OCI-LY3 (cell line): ENCODE measurements around the gene CAMK1.

Source experiments
- EZH2phosphoT487 ChIP-seq: fragments of 200-600 bp; shearing (Covaris generic); IDR thresholded peaks from 2 replicates; pipeline ENCODE4 v1.6.1; 2018; ENCODE audit warnings: antibody characterized with exemption, mixed run types, low read depth
- TF ChIP-seq, protein P1 (sequence below): fragments of 200-600, 300-600 bp; sonication (generic); IDR thresholded peaks from 2 replicates; pipeline ENCODE4 v1.5.1; 2014; ENCODE audit warnings: antibody characterized with exemption, low read length, low read depth

DNA sequence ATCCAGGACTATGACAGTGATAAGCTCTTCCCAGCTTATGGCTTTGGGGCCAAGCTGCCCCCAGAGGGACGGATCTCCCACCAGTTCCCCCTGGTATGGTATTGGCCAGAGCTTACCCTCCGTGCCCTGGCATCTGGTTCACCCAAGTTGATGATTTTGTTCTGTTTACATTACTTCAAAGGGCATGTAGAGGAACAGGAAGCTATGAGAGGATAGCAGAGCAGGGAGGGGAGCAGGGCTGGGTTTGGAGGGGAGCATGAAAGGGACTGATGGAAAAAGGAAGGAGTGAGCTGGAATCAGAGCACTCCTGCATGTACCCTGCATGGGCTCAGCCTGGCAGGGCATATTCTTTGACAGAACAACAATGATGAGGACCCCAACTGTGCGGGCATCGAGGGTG lies 51.6 kb downstream of the CAMK1 start:
- TF ChIP-seq, protein P1, sequence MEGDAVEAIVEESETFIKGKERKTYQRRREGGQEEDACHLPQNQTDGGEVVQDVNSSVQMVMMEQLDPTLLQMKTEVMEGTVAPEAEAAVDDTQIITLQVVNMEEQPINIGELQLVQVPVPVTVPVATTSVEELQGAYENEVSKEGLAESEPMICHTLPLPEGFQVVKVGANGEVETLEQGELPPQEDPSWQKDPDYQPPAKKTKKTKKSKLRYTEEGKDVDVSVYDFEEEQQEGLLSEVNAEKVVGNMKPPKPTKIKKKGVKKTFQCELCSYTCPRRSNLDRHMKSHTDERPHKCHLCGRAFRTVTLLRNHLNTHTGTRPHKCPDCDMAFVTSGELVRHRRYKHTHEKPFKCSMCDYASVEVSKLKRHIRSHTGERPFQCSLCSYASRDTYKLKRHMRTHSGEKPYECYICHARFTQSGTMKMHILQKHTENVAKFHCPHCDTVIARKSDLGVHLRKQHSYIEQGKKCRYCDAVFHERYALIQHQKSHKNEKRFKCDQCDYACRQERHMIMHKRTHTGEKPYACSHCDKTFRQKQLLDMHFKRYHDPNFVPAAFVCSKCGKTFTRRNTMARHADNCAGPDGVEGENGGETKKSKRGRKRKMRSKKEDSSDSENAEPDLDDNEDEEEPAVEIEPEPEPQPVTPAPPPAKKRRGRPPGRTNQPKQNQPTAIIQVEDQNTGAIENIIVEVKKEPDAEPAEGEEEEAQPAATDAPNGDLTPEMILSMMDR: no peak
- TF ChIP-seq EZH2phosphoT487: no peak
